HCT116 (cell line): ENCODE measurements around the gene HMGCL. TPM values are rescaled to one million over a fixed set of nuclear protein-coding genes. Genes with fewer than 3 reads are reported as not detected.

ENCODE experiments used
- ATAC-seq: fragments of 200-7000 bp; cut with Tn5 transposase; 2 replicates; pipeline ENCODE4 v1.9.1; 2020; ENCODE audit warnings: mild to moderate bottlenecking, moderate library complexity
- BruUV-seq: library from RNA; stranded (reverse); fragments of 400-500 nt; replicated peaks from 2 replicates; lab custom pipeline; 2021; lab: Mats Ljungman, UMichigan
- CTCF ChIA-PET: fragments of 300-600 bp; sonication (Branson Sonifier 250); formaldehyde crosslinking; loops from one replicate; lab custom pipeline; 2021; ENCODE audit warnings: antibody characterized with exemption; lab: Charles Lee
- POLR2A ChIA-PET: fragments of 300-600, 350-600 bp; sonication (Branson Sonifier 250); formaldehyde crosslinking; loops from one replicate; lab custom pipeline; 2021; ENCODE audit warnings: antibody characterized with exemption; lab: Charles Lee
- RAD21 ChIA-PET, 2 experiments: fragments of 300-600 bp; sonication (Branson Sonifier 250); formaldehyde crosslinking; loops; one replicate each; lab custom pipeline; 2023; ENCODE audit warnings: low total read pairs in 2 of 2; ENCODE audit not compliant: uncharacterized antibody in 2 of 2, unreplicated experiment in 2 of 2, low non-redundant PET in 1 of 2; lab: Charles Lee
- DNase-seq: peaks from one replicate; pipeline ENCODE4 v3.0.0-alpha.2; 2010; ENCODE audit warnings: low read depth, low spot score
- H2AFZ ChIP-seq: fragments of 200-600 bp; shearing (Covaris generic), sonication (generic); 2 replicates; pipeline ENCODE4 v1.6.1; 2017; ENCODE audit warnings: low read depth, mixed run types, mixed read lengths, antibody characterized with exemption, low read length; ENCODE audit not compliant: poor library complexity, severe bottlenecking
- H3K27ac ChIP-seq: 2 replicates; pipeline ENCODE4 v1.5.1; 2012; ENCODE audit warnings: low read depth, low read length
- H3K27me3 ChIP-seq: fragments of 200-600 bp; sonication (generic); 2 replicates; pipeline ENCODE4 v1.6.1; 2016; ENCODE audit warnings: mixed run types, low read length, mixed read lengths; ENCODE audit not compliant: insufficient read depth
- H3K36me3 ChIP-seq, 2 experiments: fragments of 200-500 bp in 1 of 2; fragments of 200-600 bp in 1 of 2; sonication (Bioruptor generic) in 1 of 2; sonication (generic) in 1 of 2; 2 replicates each; pipeline versions ENCODE4 v1.5.1 to v1.6.1; 2014 to 2016; ENCODE audit warnings: low read length in 2 of 2, inconsistent platforms in 1 of 2, mixed read lengths in 1 of 2, mixed run types in 1 of 2; ENCODE audit not compliant: insufficient read depth in 2 of 2, control insufficient read depth in 1 of 2
- H3K4me1 ChIP-seq, 2 experiments: fragments of 200-600 bp in 1 of 2; sonication (generic) in 1 of 2; 2 replicates each; pipeline versions ENCODE4 v1.5.1 to v1.6.1; 2012 to 2017; ENCODE audit warnings: low read length in 2 of 2, inconsistent platforms in 1 of 2, mild to moderate bottlenecking in 1 of 2, mixed read lengths in 1 of 2, mixed run types in 1 of 2, moderate library complexity in 1 of 2; ENCODE audit not compliant: insufficient read depth in 2 of 2, control insufficient read depth in 1 of 2
- H3K4me2 ChIP-seq: fragments of 200-600 bp; sonication (generic); 2 replicates; pipeline ENCODE4 v1.6.1; 2017; ENCODE audit warnings: mixed run types, low read length, mixed read lengths
- H3K4me3 ChIP-seq, 2 experiments: fragments of 200-600 bp in 1 of 2; sonication (generic) in 1 of 2; replicated peaks in 1 of 2; 2 replicates each; pipeline ENCODE4 v1.5.1; 2011 to 2016; ENCODE audit warnings: low read length in 2 of 2, control low read depth in 1 of 2, low read depth in 1 of 2, mild to moderate bottlenecking in 1 of 2, mixed read lengths in 1 of 2, mixed run types in 1 of 2
- H3K79me2 ChIP-seq: fragments of 200-600 bp; sonication (generic); 2 replicates; pipeline ENCODE4 v1.6.1; 2017; ENCODE audit warnings: mild to moderate bottlenecking, mixed run types, low read length, moderate library complexity, mixed read lengths; ENCODE audit not compliant: insufficient read depth
- H3K9ac ChIP-seq: fragments of 200-600 bp; sonication (generic); 2 replicates; pipeline ENCODE4 v1.6.1; 2016; ENCODE audit warnings: low read length, mixed read lengths
- H3K9me2 ChIP-seq: fragments of 200-600 bp; sonication (generic), shearing (Covaris generic); 2 replicates; pipeline ENCODE4 v1.6.1; 2017; ENCODE audit warnings: mixed run types, mild to moderate bottlenecking, moderate library complexity; ENCODE audit not compliant: insufficient read depth
- H3K9me3 ChIP-seq, 2 experiments: fragments of 200-500 bp in 1 of 2; fragments of 200-600 bp in 1 of 2; sonication (Bioruptor generic) in 1 of 2; sonication (generic) in 1 of 2; 2 replicates each; pipeline ENCODE4 v1.6.1; 2014 to 2017; ENCODE audit warnings: low read length in 2 of 2, mixed read lengths in 2 of 2, inconsistent platforms in 1 of 2, low read depth in 1 of 2, mild to moderate bottlenecking in 1 of 2, mixed run types in 1 of 2, moderate library complexity in 1 of 2; ENCODE audit not compliant: control insufficient read depth in 1 of 2, insufficient read depth in 1 of 2
- H4K20me1 ChIP-seq: fragments of 200-600 bp; sonication (generic), shearing (Covaris generic); 2 replicates; pipeline ENCODE4 v1.6.1; 2017; ENCODE audit warnings: mixed run types, mild to moderate bottlenecking, moderate library complexity; ENCODE audit not compliant: insufficient read depth
- CBX3 ChIP-seq: IDR thresholded peaks from 2 replicates; pipeline ENCODE4 v1.6.1; 2012; ENCODE audit warnings: low read depth
- CEBPB ChIP-seq: IDR thresholded peaks from 2 replicates; pipeline ENCODE4 v1.6.1; 2012; ENCODE audit warnings: low read depth
- EGR1 ChIP-seq: IDR thresholded peaks from 2 replicates; pipeline ENCODE4 v1.6.1; 2012; ENCODE audit warnings: low read depth
- ELF1 ChIP-seq: IDR thresholded peaks from 2 replicates; pipeline ENCODE4 v1.6.1; 2012; ENCODE audit warnings: low read depth, borderline replicate concordance
- EZH2 ChIP-seq: fragments of 200-600 bp; sonication (generic); IDR thresholded peaks from 2 replicates; pipeline ENCODE4 v1.6.1; 2017; ENCODE audit warnings: antibody characterized with exemption, mixed run types
- FOSL1 ChIP-seq: IDR thresholded peaks from 2 replicates; pipeline ENCODE4 v1.6.1; 2012; ENCODE audit warnings: low read depth
- JUND ChIP-seq: IDR thresholded peaks from 2 replicates; pipeline ENCODE4 v1.6.1; 2012
- POLR2A ChIP-seq: IDR thresholded peaks from 2 replicates; pipeline ENCODE4 v1.7.0; 2011; ENCODE audit warnings: borderline replicate concordance; ENCODE audit not compliant: insufficient read depth, insufficient read length; ENCODE audit errors: extremely low read depth
- RAD21 ChIP-seq: IDR thresholded peaks from 2 replicates; pipeline ENCODE4 v1.6.1; 2012; ENCODE audit warnings: low read depth, mild to moderate bottlenecking
- SP1 ChIP-seq: IDR thresholded peaks from 2 replicates; pipeline ENCODE4 v1.6.1; 2012; ENCODE audit warnings: low read depth
- SRF ChIP-seq: IDR thresholded peaks from 2 replicates; pipeline ENCODE4 v1.6.1; 2012; ENCODE audit warnings: low read depth
- TCF7L2 ChIP-seq: IDR thresholded peaks from 2 replicates; pipeline ENCODE4 v1.7.0; 2011; ENCODE audit warnings: borderline replicate concordance, inconsistent platforms; ENCODE audit not compliant: insufficient read depth, insufficient read length; ENCODE audit errors: extremely low read depth
- YY1 ChIP-seq: IDR thresholded peaks from 2 replicates; pipeline ENCODE4 v1.6.1; 2011; ENCODE audit warnings: low read length, low read depth, moderate library complexity, mild to moderate bottlenecking; ENCODE audit not compliant: insufficient replicate concordance; ENCODE audit errors: extremely low read depth
- ZFX ChIP-seq: fragments of 450-650 bp; IDR thresholded peaks from 2 replicates; pipeline ENCODE4 v1.6.1; 2017
- ZNF274 ChIP-seq: fragments of 200-500 bp; sonication (Bioruptor generic); IDR thresholded peaks from 2 replicates; pipeline ENCODE4 v1.6.1; 2014; ENCODE audit warnings: mild to moderate bottlenecking, low read depth, low read length, inconsistent platforms
- intact Hi-C: fragments of 100-400 bp; cut with micrococcal nuclease; formaldehyde crosslinking; loops from 2 replicates; pipeline ENCODE4 v1.10.0; 2022
- total RNA-seq: library from RNA; stranded (reverse); gene quantifications from one replicate; pipeline ENCODE4 v1.2.1, GENCODE V29; 2021; ENCODE audit not compliant: unreplicated experiment
- TF ChIP-seq, protein P1 (sequence below): IDR thresholded peaks from 2 replicates; pipeline ENCODE4 v1.6.1; 2012; ENCODE audit warnings: low read depth
- TF ChIP-seq, protein P2 (sequence below), 3 experiments: fragments of 200-600 bp in 1 of 3; sonication (generic) in 1 of 3; IDR thresholded peaks in 2 of 3; conservative IDR thresholded peaks in 1 of 3; 2 replicates each; pipeline ENCODE4 v1.5.1; 2012 to 2017; ENCODE audit warnings: low read depth in 2 of 3, low read length in 2 of 3, antibody characterized with exemption in 1 of 3, borderline replicate concordance in 1 of 3, control low read depth in 1 of 3, mild to moderate bottlenecking in 1 of 3, mixed read lengths in 1 of 3, mixed run types in 1 of 3, moderate library complexity in 1 of 3; ENCODE audit not compliant: insufficient read depth in 1 of 3
- TF ChIP-seq, protein P3 (sequence below): IDR thresholded peaks from 2 replicates; pipeline ENCODE4 v1.6.1; 2012
- TF ChIP-seq, protein P4 (sequence below): IDR thresholded peaks from 2 replicates; pipeline ENCODE4 v1.6.1; 2012

HMGCL gene
- total RNA-seq, 1 experiment from 2014 or later, result 36.2 TPM

DNA sequence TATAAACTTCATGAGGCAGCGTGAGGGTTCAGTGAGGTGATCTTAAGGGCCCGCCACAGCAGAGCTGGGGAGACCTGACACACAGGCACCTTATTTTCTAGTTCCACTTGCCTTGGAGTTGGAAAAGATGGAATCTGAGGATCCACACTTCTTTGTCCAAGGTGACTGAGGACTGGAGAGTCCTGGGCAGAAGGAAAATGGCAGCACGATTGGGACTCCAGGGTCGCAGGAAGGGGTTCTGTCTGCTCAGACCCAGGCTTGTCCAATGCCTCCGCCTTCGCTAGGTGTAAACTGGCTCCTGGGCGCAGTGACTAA lies 26.0 kb downstream of the HMGCL start:
- Histone ChIP-seq H3K79me2 (peaks cover 22% of the 10 kb centered on the region; the same call in 1 of the 2 replicates), H3K9ac (peak overlapping the region; percentile 87), H3K4me1 (peaks cover 10 to 35% of the 10 kb centered on the region in 2 experiments), H3K27me3 (no peaks in the 10 kb centered on the region), H3K4me2 (peak overlapping the region; percentile 92), H3K27ac (peak overlapping the region; percentile 93), H3K9me3 (no peaks in the 10 kb centered on the region)
- DNase-seq (no peak), ATAC-seq (no peak)
- ChIA-PET CTCF (interaction anchor here (0.6 to 2.7 kb wide), 4 partner anchors 11 to 117 kb away, joined by 3 to 13 read pairs (median 4); no protein-coding TSS in a partner anchor), POLR2A (interaction anchor here (1.4 to 2.0 kb wide), 2 partner anchors 8 to 19 kb away, joined by 4 to 9 read pairs; partner anchors contain the start of gene LYPLA2)
- BruUV-seq, result no TSS peak
- intact Hi-C loops, result loop anchor here (5.0 kb wide), 1 partner anchor 118 kb away; no protein-coding TSS in a partner anchor
- TF ChIP-seq JUND (no peak), RAD21 (no peak), YY1 (no peak), POLR2A (no peak), FOSL1 (no peak), SP1 (no peak), EGR1 (no peak), CEBPB (no peak), CBX3 (no peak), SRF (no peak), EZH2 (no peak), TCF7L2 (no peak), ZFX (no peak), ZNF274 (no peak), ELF1 (no peak)
- TF ChIP-seq, protein P1, sequence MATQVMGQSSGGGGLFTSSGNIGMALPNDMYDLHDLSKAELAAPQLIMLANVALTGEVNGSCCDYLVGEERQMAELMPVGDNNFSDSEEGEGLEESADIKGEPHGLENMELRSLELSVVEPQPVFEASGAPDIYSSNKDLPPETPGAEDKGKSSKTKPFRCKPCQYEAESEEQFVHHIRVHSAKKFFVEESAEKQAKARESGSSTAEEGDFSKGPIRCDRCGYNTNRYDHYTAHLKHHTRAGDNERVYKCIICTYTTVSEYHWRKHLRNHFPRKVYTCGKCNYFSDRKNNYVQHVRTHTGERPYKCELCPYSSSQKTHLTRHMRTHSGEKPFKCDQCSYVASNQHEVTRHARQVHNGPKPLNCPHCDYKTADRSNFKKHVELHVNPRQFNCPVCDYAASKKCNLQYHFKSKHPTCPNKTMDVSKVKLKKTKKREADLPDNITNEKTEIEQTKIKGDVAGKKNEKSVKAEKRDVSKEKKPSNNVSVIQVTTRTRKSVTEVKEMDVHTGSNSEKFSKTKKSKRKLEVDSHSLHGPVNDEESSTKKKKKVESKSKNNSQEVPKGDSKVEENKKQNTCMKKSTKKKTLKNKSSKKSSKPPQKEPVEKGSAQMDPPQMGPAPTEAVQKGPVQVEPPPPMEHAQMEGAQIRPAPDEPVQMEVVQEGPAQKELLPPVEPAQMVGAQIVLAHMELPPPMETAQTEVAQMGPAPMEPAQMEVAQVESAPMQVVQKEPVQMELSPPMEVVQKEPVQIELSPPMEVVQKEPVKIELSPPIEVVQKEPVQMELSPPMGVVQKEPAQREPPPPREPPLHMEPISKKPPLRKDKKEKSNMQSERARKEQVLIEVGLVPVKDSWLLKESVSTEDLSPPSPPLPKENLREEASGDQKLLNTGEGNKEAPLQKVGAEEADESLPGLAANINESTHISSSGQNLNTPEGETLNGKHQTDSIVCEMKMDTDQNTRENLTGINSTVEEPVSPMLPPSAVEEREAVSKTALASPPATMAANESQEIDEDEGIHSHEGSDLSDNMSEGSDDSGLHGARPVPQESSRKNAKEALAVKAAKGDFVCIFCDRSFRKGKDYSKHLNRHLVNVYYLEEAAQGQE, result no peak
- TF ChIP-seq, protein P2, sequence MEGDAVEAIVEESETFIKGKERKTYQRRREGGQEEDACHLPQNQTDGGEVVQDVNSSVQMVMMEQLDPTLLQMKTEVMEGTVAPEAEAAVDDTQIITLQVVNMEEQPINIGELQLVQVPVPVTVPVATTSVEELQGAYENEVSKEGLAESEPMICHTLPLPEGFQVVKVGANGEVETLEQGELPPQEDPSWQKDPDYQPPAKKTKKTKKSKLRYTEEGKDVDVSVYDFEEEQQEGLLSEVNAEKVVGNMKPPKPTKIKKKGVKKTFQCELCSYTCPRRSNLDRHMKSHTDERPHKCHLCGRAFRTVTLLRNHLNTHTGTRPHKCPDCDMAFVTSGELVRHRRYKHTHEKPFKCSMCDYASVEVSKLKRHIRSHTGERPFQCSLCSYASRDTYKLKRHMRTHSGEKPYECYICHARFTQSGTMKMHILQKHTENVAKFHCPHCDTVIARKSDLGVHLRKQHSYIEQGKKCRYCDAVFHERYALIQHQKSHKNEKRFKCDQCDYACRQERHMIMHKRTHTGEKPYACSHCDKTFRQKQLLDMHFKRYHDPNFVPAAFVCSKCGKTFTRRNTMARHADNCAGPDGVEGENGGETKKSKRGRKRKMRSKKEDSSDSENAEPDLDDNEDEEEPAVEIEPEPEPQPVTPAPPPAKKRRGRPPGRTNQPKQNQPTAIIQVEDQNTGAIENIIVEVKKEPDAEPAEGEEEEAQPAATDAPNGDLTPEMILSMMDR (IDR thresholded peaks at IDR 0.05 in 2 of 3, conservative IDR thresholded peaks at IDR 0.05 in 1 of 3; ENCODE audit: borderline replicate concordance in 1 of 3, insufficient read depth in 1 of 3, low read depth in 2 of 3, low read length in 2 of 3), result no peak
- TF ChIP-seq, protein P3, sequence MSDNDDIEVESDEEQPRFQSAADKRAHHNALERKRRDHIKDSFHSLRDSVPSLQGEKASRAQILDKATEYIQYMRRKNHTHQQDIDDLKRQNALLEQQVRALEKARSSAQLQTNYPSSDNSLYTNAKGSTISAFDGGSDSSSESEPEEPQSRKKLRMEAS, result no peak
- TF ChIP-seq, protein P4, sequence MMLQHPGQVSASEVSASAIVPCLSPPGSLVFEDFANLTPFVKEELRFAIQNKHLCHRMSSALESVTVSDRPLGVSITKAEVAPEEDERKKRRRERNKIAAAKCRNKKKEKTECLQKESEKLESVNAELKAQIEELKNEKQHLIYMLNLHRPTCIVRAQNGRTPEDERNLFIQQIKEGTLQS, result no peak
- TF ChIP-seq, all 23 proteins: peak for 0
- Histone ChIP-seq H4K20me1 (no peaks in the 10 kb centered on the region), H2AFZ (no peak overlapping the region), H3K36me3 (peaks cover 12 to 26% of the 10 kb centered on the region in 2 experiments; a peak in 3 of 4 replicates), H3K4me3 (peak overlapping the region; percentile 65 to 94), H3K9me2 (no peaks in the 10 kb centered on the region)
- RAD21 ChIA-PET, result interaction anchor here (0.9 to 1.2 kb wide), 3 partner anchors 27 to 117 kb away, joined by 4 read pairs; no protein-coding TSS in a partner anchor
